ENCODE results near the gene FOXJ3. TPM values are rescaled to one million over a fixed set of nuclear protein-coding genes. Genes with fewer than 3 reads are reported as not detected.

The FOXJ3 gene
- total and polyA plus RNA-seq, 2 donors (not counting 1 experiment from before 2014, with no cell fraction given) = 15.4 to 76.4 TPM

- Histone ChIP-seq H3K79me2 (ENCODE audit: control insufficient read depth, insufficient read depth, low read length) (no peaks in the 10 kb centered on the region), H4K20me1 (ENCODE audit: control insufficient read depth, insufficient read depth, low read length, poor library complexity, severe bottlenecking) (no peaks in the 10 kb centered on the region), H3K9ac (ENCODE audit: low read length) (no peak overlapping the region), H3K9me3 (ENCODE audit: control extremely low read depth in 1 of 3, control insufficient read depth in 2 of 3, insufficient read depth in 1 of 3, low read length in 2 of 3) (no peaks in the 10 kb centered on the region), H3K4me1 (ENCODE audit: control insufficient read depth in 2 of 2, insufficient read depth in 2 of 2, low read length in 2 of 2) (no peaks in the 10 kb centered on the region), H3K4me3 (ENCODE audit: control extremely low read depth in 1 of 5, extremely low read depth in 1 of 5, insufficient read depth in 1 of 5, low read depth in 2 of 5, low read length in 4 of 5) (no peak overlapping the region), H3K4me2 (replicated peaks; ENCODE audit: low read depth, low read length, poor library complexity, severe bottlenecking) (no peak overlapping the region), H3K27me3 (replicated peaks in 1 of 4; ENCODE audit: control extremely low read depth in 1 of 4, control insufficient read depth in 3 of 4, insufficient read depth in 4 of 4, low read length in 3 of 4) (no peaks in the 10 kb centered on the region), H3K27ac (ENCODE audit: low read length in 2 of 2) (no peak overlapping the region), H3K36me3 (replicated peaks in 1 of 2; ENCODE audit: control extremely low read depth in 1 of 2, control insufficient read depth in 1 of 2, extremely low read depth in 1 of 2, insufficient read depth in 2 of 2, low read length in 1 of 2) (peaks cover 5 to 21% of the 10 kb centered on the region in 2 experiments), H2AFZ (ENCODE audit: insufficient read depth, low read depth, low read length, poor library complexity, severe bottlenecking) (no peak overlapping the region)
- no peak for TF ChIP-seq EZH2 (IDR thresholded peaks at IDR 0.05; ENCODE audit: borderline replicate concordance, insufficient read depth, low read depth, low read length, poor library complexity, severe bottlenecking)
- no peak for TF ChIP-seq CTCF (IDR thresholded peaks at IDR 0.05)
- no peaks in the 10 kb centered on the region for H3K4me1 Mint-ChIP-seq
- DNase-seq (no peak), ATAC-seq (ENCODE audit: low read depth) (no peak)
- CTCF ChIA-PET = no interaction called here
- no peak overlapping the region for H3K27ac Mint-ChIP-seq
- H3K9me3 Mint-ChIP-seq (ENCODE audit: insufficient read depth) = no peaks in the 10 kb centered on the region
- no peak overlapping the region for H3K4me3 Mint-ChIP-seq
- H3K27me3 Mint-ChIP-seq = no peaks in the 10 kb centered on the region
- WGBS (ENCODE audit: insufficient coverage) = no CpG with 5 or more reads among the region's 3 CpGs
- intact Hi-C loops (cut with micrococcal nuclease) = no loop called here
- POLR2A ChIA-PET = no interaction called here
Measured at GRCh38 chr1:42178249-42178648, 156.8 kb downstream of the FOXJ3 start.

- TF ChIP-seq EZH2 (IDR thresholded peaks at IDR 0.05; ENCODE audit: borderline replicate concordance, insufficient read depth, low read depth, low read length, poor library complexity, severe bottlenecking) (no peak), CTCF (IDR thresholded peaks at IDR 0.05) (no peak)
- Histone ChIP-seq H4K20me1 (ENCODE audit: control insufficient read depth, insufficient read depth, low read length, poor library complexity, severe bottlenecking) (no peaks in the 10 kb centered on the region), H3K27me3 (replicated peaks in 1 of 4; ENCODE audit: control extremely low read depth in 1 of 4, control insufficient read depth in 3 of 4, insufficient read depth in 4 of 4, low read length in 3 of 4) (no peaks in the 10 kb centered on the region), H3K4me2 (replicated peaks; ENCODE audit: low read depth, low read length, poor library complexity, severe bottlenecking) (no peak overlapping the region), H3K9ac (ENCODE audit: low read length) (no peak overlapping the region), H3K36me3 (replicated peaks in 1 of 2; ENCODE audit: control extremely low read depth in 1 of 2, control insufficient read depth in 1 of 2, extremely low read depth in 1 of 2, insufficient read depth in 2 of 2, low read length in 1 of 2) (peaks cover 5 to 18% of the 10 kb centered on the region in 2 experiments), H3K79me2 (ENCODE audit: control insufficient read depth, insufficient read depth, low read length) (no peaks in the 10 kb centered on the region), H3K27ac (ENCODE audit: low read length in 2 of 2) (no peak overlapping the region), H3K9me3 (ENCODE audit: control extremely low read depth in 1 of 3, control insufficient read depth in 2 of 3, insufficient read depth in 1 of 3, low read length in 2 of 3) (no peaks in the 10 kb centered on the region), H3K4me3 (ENCODE audit: control extremely low read depth in 1 of 5, extremely low read depth in 1 of 5, insufficient read depth in 1 of 5, low read depth in 2 of 5, low read length in 4 of 5) (no peak overlapping the region), H2AFZ (ENCODE audit: insufficient read depth, low read depth, low read length, poor library complexity, severe bottlenecking) (no peak overlapping the region), H3K4me1 (ENCODE audit: control insufficient read depth in 2 of 2, insufficient read depth in 2 of 2, low read length in 2 of 2) (peaks cover 0 to 3% of the 10 kb centered on the region in 2 donors)
- WGBS (ENCODE audit: insufficient coverage) = 88% methylated on average over 2 of the region's 6 CpGs
- intact Hi-C loops (cut with micrococcal nuclease) = no loop called here
- Mint-ChIP-seq H3K4me3 (no peak overlapping the region), H3K27ac (no peak overlapping the region), H3K4me1 (no peaks in the 10 kb centered on the region), H3K27me3 (no peaks in the 10 kb centered on the region), H3K9me3 (ENCODE audit: insufficient read depth) (no peaks in the 10 kb centered on the region)
- ATAC-seq (ENCODE audit: low read depth) (no peak), DNase-seq (no peak)
- ChIA-PET POLR2A (no interaction called here), CTCF (interaction anchor here (0.8 kb wide), 1 partner anchor 310 kb away, joined by 3 read pairs; no protein-coding TSS in a partner anchor)
Measured at GRCh38 chr1:42177541-42177981, 157.5 kb downstream of the FOXJ3 start.
